Glutamatergic neuron (in vitro differentiated cells): ENCODE results near the gene XIRP1. TPM values are rescaled to one million over a fixed set of nuclear protein-coding genes. Genes with fewer than 3 reads are reported as not detected.

ENCODE experiments used
- DNase-seq: peaks from one replicate; pipeline ENCODE4 v3.0.0; 2022
- H3K27ac Mint-ChIP-seq: one replicate; pipeline ENCODE4 v1.8.0; 2020; ENCODE audit warnings: mild to moderate bottlenecking, mixed read lengths, inconsistent platforms; ENCODE audit not compliant: unreplicated experiment
- H3K27me3 Mint-ChIP-seq: one replicate; pipeline ENCODE4 v1.8.0; 2020; ENCODE audit warnings: mild to moderate bottlenecking, moderate library complexity, mixed read lengths, inconsistent platforms; ENCODE audit not compliant: unreplicated experiment
- H3K36me3 Mint-ChIP-seq: one replicate; pipeline ENCODE4 v1.8.0; 2020; ENCODE audit warnings: mild to moderate bottlenecking, mixed read lengths, inconsistent platforms; ENCODE audit not compliant: unreplicated experiment
- H3K4me1 Mint-ChIP-seq: one replicate; pipeline ENCODE4 v1.8.0; 2020; ENCODE audit warnings: mild to moderate bottlenecking, low read depth, mixed read lengths, inconsistent platforms; ENCODE audit not compliant: unreplicated experiment
- H3K4me3 Mint-ChIP-seq: one replicate; pipeline ENCODE4 v1.8.0; 2020; ENCODE audit warnings: mild to moderate bottlenecking, mixed read lengths, inconsistent platforms; ENCODE audit not compliant: unreplicated experiment
- H3K9me3 Mint-ChIP-seq: one replicate; pipeline ENCODE4 v1.8.0; 2020; ENCODE audit warnings: mild to moderate bottlenecking, moderate library complexity, mixed read lengths, inconsistent platforms; ENCODE audit not compliant: unreplicated experiment
- total RNA-seq: library from RNA; stranded (reverse); fragmentation: NEBNext Ultra II Directional; extraction: Animal tissue kit (Norgen Biotek cat#: 25700); gene quantifications from one replicate; pipeline ENCODE4 v1.2.1, GENCODE V29; 2021; ENCODE audit not compliant: unreplicated experiment
- TF ChIP-seq, protein P1 (sequence below): fragments of 200-600 bp; sonication (generic); IDR thresholded peaks from one replicate; pipeline ENCODE4 v1.5.0; 2021; ENCODE audit not compliant: partially characterized antibody, unreplicated experiment

XIRP1 gene
- total RNA-seq, 1 donor from 2014 or later: 0.34 TPM

DNA sequence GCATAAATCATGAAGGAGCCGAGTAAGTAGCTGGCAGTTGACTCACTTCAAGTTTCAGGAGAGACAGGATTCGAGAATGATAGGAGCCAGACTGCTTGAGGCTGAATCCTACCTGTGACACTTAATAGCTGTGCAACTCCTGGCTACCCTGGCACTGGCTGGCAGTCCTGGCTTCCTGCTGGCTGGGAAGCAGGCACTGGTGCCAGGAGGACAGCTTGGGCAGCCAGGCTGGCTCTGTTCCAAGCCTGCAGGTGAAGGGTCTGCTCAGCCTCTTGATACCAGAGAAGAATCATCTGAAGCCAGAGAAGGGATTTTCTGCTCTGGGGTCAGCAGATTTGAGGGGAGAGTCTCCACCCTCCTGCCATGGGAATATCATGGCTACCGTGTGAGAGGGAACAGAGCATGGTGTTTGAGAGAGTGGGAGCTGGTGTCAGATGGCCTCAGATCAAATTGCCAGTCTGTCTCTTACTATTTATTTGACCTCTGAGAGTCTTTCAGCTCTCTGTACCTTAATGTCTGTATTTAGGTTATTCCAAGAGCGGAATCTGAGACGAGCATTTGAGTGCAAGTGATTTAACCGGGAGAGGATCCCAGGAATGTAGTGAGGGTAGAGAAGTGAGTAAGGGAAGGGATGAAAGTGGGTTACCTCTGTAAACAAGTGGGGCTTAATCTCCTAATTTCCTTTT, 4.4 kb upstream of the XIRP1 start:
- Mint-ChIP-seq H3K4me1 (peaks cover 2% of the 10 kb centered on the region), H3K36me3 (no peaks in the 10 kb centered on the region), H3K27me3 (no peaks in the 10 kb centered on the region), H3K9me3 (no peaks in the 10 kb centered on the region), H3K4me3 (no peak overlapping the region), H3K27ac (no peak overlapping the region)
- no peak for DNase-seq
- TF ChIP-seq, protein P1, sequence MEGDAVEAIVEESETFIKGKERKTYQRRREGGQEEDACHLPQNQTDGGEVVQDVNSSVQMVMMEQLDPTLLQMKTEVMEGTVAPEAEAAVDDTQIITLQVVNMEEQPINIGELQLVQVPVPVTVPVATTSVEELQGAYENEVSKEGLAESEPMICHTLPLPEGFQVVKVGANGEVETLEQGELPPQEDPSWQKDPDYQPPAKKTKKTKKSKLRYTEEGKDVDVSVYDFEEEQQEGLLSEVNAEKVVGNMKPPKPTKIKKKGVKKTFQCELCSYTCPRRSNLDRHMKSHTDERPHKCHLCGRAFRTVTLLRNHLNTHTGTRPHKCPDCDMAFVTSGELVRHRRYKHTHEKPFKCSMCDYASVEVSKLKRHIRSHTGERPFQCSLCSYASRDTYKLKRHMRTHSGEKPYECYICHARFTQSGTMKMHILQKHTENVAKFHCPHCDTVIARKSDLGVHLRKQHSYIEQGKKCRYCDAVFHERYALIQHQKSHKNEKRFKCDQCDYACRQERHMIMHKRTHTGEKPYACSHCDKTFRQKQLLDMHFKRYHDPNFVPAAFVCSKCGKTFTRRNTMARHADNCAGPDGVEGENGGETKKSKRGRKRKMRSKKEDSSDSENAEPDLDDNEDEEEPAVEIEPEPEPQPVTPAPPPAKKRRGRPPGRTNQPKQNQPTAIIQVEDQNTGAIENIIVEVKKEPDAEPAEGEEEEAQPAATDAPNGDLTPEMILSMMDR: no peak

DNA sequence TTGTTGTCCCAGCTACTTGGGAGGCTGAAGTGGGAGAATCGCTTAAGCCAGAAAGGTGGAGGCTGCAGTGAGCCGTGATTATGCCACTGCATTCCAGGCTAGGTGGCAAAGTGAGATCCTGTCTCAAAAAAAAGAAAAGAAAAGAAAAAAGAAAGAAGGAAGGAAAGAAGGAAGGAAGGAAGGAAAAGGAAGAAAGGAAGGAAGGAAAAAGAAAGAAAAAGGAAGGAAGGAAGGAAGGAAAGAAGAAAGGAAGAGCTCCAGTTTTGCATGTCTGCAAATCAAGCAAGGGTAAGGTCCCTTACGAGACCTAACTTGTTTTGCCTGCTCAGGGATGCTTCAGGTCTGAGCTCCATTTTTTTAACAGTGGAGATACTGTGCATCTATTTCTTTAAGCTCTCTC, 3.6 kb upstream of the XIRP1 start:
- TF ChIP-seq, protein P1: no peak
- Mint-ChIP-seq H3K4me3 (no peak overlapping the region), H3K9me3 (no peaks in the 10 kb centered on the region), H3K27ac (no peak overlapping the region), H3K4me1 (peaks cover 2% of the 10 kb centered on the region), H3K27me3 (no peaks in the 10 kb centered on the region), H3K36me3 (no peaks in the 10 kb centered on the region)
- no peak for DNase-seq

GRCh38 chr3:39193391-39193790, 996 bp upstream of the XIRP1 start:
- Mint-ChIP-seq H3K4me1 (peaks cover 6% of the 10 kb centered on the region), H3K4me3 (no peak overlapping the region), H3K27me3 (peaks cover 2% of the 10 kb centered on the region), H3K9me3 (peaks cover 8% of the 10 kb centered on the region), H3K27ac (no peak overlapping the region), H3K36me3 (no peaks in the 10 kb centered on the region)
- TF ChIP-seq, protein P1: no peak
- DNase-seq: no peak

GRCh38 chr3:39191773-39192172, 622 bp downstream of the XIRP1 start:
- TF ChIP-seq, protein P1: no peak
- Mint-ChIP-seq H3K36me3 (no peaks in the 10 kb centered on the region), H3K27ac (no peak overlapping the region), H3K4me3 (no peak overlapping the region), H3K9me3 (peaks cover 12% of the 10 kb centered on the region), H3K27me3 (peaks cover 8% of the 10 kb centered on the region), H3K4me1 (peaks cover 4% of the 10 kb centered on the region)
- DNase-seq: no peak

GRCh38 chr3:39191111-39191510, 1.3 kb downstream of the XIRP1 start:
- H3K4me1 Mint-ChIP-seq: peaks cover 4% of the 10 kb centered on the region
- no peak overlapping the region for H3K4me3 Mint-ChIP-seq
- DNase-seq: no peak
- H3K36me3 Mint-ChIP-seq: no peaks in the 10 kb centered on the region
- H3K27me3 Mint-ChIP-seq: peaks cover 8% of the 10 kb centered on the region
- peaks cover 12% of the 10 kb centered on the region for H3K9me3 Mint-ChIP-seq
- H3K27ac Mint-ChIP-seq: no peak overlapping the region
- TF ChIP-seq, protein P1: no peak
